RWPE1 (cell line): ENCODE data around the gene LNP1.

Experiments used
- CTCF ChIA-PET: fragments of 350-600 bp; sonication (Branson Sonifier 250); formaldehyde crosslinking; extraction: SDS; loops from one replicate; lab custom pipeline; 2021; lab: Yijun Ruan, JAX
- POLR2A ChIA-PET: fragments of 400-600 bp; formaldehyde crosslinking; extraction: SDS; loops from one replicate; lab custom pipeline; 2020; ENCODE audit warnings: antibody characterized with exemption; ENCODE audit not compliant: low non-redundant PET; lab: Yijun Ruan, JAX
- DNase-seq: peaks from one replicate; pipeline ENCODE4 v3.0.0; 2012; ENCODE audit warnings: low spot score
- H3K27ac ChIP-seq: fragments of 450-650 bp; 2 replicates; pipeline ENCODE4 v1.5.1; 2017
- TF ChIP-seq, protein P1 (sequence below): fragments of 450-650 bp; conservative IDR thresholded peaks from 2 replicates; pipeline ENCODE4 v1.5.1; 2017; ENCODE audit warnings: low read depth, mild to moderate bottlenecking

LNP1 gene

GRCh38 chr3:100403362-100404249 is 2.3 kb downstream of the LNP1 start:
- H3K27ac ChIP-seq, result no peak overlapping the region
- TF ChIP-seq, protein P1, sequence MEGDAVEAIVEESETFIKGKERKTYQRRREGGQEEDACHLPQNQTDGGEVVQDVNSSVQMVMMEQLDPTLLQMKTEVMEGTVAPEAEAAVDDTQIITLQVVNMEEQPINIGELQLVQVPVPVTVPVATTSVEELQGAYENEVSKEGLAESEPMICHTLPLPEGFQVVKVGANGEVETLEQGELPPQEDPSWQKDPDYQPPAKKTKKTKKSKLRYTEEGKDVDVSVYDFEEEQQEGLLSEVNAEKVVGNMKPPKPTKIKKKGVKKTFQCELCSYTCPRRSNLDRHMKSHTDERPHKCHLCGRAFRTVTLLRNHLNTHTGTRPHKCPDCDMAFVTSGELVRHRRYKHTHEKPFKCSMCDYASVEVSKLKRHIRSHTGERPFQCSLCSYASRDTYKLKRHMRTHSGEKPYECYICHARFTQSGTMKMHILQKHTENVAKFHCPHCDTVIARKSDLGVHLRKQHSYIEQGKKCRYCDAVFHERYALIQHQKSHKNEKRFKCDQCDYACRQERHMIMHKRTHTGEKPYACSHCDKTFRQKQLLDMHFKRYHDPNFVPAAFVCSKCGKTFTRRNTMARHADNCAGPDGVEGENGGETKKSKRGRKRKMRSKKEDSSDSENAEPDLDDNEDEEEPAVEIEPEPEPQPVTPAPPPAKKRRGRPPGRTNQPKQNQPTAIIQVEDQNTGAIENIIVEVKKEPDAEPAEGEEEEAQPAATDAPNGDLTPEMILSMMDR, result no peak
- no peak for DNase-seq
- ChIA-PET CTCF (interaction anchor here (0.6 to 0.7 kb wide), 2 partner anchors 32 to 982 kb away, joined by 3 to 4 read pairs; no protein-coding TSS in a partner anchor), POLR2A (interaction anchor here (0.7 kb wide), 2 partner anchors 21 to 152 kb away, joined by 4 to 9 read pairs; no protein-coding TSS in a partner anchor)

DNA sequence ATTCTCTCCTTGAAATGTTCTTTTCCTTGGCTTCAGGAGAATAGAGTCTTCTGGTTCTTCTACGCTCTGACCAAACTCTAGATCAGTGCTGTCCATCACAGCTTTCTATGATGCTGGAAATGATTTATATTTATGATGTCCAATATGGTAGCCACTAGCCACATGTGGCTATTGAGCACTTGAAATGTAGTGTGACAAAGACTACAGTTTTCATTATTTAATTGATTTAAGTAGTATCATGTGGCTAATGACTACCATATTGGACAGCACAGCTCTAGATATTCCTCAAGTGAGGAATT is 2.9 kb downstream of the LNP1 start:
- TF ChIP-seq, protein P1, result no peak
- CTCF ChIA-PET, result interaction anchor here (0.7 kb wide), 1 partner anchor 33 kb away, joined by 3 read pairs; no protein-coding TSS in a partner anchor
- POLR2A ChIA-PET, result interaction anchor here (0.7 kb wide), 1 partner anchor 152 kb away, joined by 9 read pairs; no protein-coding TSS in a partner anchor
- H3K27ac ChIP-seq, result no peak overlapping the region
- DNase-seq, result no peak

GRCh38 chr3:100407164-100407563 is 5.8 kb downstream of the LNP1 start:
- ChIA-PET POLR2A (no interaction called here), CTCF (interaction anchor here (0.6 kb wide), 1 partner anchor 297 kb away, joined by 4 read pairs; no protein-coding TSS in a partner anchor)
- H3K27ac ChIP-seq, result no peak overlapping the region
- no peak for DNase-seq
- TF ChIP-seq, protein P1, result no peak

- TF ChIP-seq, protein P1, result no peak
- POLR2A ChIA-PET, result no interaction called here
- CTCF ChIA-PET, result interaction anchor here (0.5 to 0.7 kb wide), 2 partner anchors 17 to 47 kb away, joined by 3 read pairs; no protein-coding TSS in a partner anchor
- DNase-seq, result no peak
- H3K27ac ChIP-seq, result no peak overlapping the region
Observed at GRCh38 chr3:100407977-100408532, 6.7 kb downstream of the LNP1 start.

DNA sequence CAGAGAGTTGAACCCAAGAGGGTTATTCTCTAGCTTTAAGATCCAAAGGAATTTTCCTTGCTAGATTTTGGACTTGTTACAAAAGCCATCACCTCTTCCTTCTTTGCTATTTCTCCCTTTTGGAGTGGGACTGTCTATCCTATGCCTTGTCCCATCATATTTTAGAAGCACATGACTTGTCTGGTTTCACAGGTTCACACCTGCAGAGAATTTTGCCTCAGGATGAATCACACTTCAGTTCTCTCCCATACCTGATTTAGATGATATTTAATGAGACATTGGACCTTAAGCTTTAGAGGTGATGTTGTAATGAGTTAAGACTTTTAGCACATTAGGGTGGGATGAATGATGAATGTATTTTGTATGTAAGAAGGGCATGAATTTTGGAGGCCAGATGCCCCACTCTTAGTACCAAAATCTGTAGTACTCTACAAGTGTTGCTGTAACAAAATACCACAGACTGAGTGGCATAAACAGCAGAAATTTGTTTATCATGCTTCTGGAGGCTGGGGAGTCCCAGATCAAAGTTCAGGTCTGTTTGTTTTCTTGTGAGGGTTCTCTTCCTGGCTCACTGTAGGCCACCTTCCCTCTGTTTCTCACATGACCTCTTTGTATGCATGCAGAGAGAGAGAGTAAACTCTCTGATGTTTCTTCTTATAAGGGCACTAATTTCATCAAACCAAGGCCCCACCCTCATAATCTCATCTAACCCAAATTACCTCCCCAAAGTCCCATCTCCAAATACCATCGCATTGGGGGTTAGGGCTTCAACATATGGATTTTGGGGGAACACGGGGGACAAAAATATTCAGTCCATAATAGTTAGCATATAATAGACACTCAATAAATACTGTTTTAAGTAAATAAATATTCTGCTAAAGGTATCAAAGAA is 10.0 kb downstream of the LNP1 start:
- POLR2A ChIA-PET, result no interaction called here
- CTCF ChIA-PET, result no interaction called here
- DNase-seq, result no peak

More for the DNA sequence above, 10.0 kb downstream of the LNP1 start:
- TF ChIP-seq, protein P1, result no peak
- no peak overlapping the region for H3K27ac ChIP-seq
